Activated T-cell treated with anti-CD3 and anti-CD28 coated beads for 24 hours (primary cell): Measurements from ENCODE around the gene ZKSCAN5.
"Not testable (repeated sequence)": the region's sequence is repeated elsewhere in the genome, so short reads cannot be mapped to it uniquely, and the experiment has no call there.

ENCODE experiments used
- DNase-seq: peaks from one replicate; pipeline ENCODE4 v3.0.0-alpha.2; 2020; ENCODE audit warnings: low read depth

ZKSCAN5 gene

DNA sequence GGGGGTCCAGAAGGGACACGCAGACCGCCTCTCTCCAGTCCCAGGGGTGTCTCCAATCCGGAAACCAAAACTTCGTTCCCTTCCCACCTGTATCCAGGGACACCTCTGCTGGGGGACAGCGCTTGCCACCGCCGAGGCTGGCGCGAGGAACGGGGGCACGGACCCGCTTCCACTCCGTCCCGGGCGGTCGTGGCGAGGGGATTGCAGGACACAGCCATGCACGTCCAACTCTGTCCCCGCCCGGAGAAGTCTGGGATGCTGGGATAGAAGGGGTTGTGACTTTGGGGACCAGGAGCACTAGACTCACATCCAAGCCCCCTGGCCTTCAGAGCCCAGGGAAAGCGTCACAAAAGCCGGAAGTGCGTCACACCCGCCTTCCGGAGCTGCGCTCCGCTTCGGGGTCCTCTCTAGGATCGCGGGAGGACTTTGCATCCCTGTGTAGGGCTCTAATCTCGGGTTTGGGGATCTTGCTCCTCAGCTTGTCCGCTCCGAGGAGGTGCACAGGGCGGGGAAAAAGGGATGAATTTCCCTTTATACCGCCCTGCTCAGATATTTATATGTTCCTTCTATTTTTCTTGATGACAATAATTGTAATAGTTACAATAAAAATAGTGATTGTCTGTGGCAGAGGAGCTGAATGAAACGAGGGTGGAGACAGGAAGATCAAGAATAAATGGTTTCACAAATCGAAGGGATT lies 47.5 kb downstream of the ZKSCAN5 start, which contains the start of gene FAM200A:
FAM200A (minus strand) TSS at position 348 of the 697 bp plus-strand sequence. CDS start 3,707 bp downstream, outside the sequence.
- DNase-seq = peak; percentile 76

DNA sequence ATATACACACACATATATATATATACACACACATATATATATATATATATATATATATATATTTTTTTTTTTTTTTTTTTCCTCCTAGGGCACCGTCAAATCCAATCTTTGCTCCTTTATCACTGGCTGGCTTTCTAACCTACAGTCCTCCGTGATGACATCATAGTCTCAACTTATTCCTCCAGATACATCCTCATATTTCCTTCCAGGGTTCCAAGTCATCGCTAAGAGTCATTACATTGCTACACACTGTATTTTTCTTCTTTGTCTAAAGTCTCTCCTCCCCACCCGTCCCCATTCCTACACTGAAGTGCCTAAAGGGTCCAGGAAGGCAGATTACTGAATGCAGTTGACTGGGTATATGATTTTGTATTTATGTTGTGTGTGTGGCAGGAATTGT lies 48.6 kb downstream of the ZKSCAN5 start:
- no peak for DNase-seq

DNA sequence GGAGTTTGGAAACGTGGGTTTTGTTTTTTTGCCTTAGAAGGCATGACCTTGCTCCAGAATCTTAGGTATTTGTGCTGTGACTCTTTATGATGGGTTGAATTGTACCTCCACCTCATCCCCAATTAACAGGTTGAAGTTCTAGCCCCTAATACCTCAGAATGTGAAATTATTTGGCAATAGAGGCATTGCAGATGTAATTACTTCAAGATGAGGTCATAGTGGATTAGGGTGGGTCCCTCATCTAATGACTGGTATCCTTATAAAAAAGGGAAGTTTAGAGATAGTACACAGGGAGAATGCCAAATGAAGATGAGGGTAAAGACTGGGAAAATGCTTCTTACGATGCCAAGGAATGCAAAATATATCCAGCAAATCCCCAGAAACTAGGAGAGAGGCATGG lies 50.5 kb downstream of the ZKSCAN5 start:
- DNase-seq = no peak

DNA sequence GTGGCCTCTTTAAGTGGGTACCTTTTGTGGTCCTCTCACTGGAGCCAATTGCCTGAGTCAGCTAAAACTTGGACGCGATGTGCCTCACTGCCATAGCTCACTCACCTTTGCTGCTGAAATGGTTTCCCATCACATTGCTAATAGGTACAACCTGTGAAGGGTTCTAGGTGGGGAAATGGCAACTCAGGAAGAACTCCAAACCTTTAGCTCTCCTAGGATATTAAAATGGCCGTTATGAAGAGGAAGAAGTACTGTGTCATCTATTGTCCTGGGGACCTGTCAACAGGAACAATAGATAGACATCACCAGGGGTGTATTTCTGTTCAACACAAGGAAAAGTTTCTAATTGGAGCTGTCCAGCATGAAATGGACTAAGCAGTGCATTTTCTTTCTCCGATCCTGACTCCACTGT lies 52.7 kb downstream of the ZKSCAN5 start:
- DNase-seq = no peak

DNA sequence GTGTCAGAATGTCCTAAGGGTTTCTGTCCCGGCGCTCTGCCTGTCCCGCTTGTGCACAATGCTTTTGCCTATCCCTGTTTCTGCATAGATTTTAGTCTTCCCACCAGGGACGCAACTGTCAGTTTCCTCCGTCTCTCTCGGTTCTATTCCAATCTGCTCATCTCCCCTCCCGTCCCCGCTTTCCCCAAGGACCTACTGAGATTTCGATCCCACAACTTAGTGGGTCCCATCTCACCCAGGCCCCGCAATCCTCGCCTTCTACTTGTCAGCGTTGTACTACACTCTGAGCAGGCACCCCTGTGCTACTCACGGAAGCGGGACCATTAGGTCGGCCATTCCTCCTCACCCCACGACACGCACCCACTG lies 53.5 kb downstream of the ZKSCAN5 start:
- DNase-seq = no peak

DNA sequence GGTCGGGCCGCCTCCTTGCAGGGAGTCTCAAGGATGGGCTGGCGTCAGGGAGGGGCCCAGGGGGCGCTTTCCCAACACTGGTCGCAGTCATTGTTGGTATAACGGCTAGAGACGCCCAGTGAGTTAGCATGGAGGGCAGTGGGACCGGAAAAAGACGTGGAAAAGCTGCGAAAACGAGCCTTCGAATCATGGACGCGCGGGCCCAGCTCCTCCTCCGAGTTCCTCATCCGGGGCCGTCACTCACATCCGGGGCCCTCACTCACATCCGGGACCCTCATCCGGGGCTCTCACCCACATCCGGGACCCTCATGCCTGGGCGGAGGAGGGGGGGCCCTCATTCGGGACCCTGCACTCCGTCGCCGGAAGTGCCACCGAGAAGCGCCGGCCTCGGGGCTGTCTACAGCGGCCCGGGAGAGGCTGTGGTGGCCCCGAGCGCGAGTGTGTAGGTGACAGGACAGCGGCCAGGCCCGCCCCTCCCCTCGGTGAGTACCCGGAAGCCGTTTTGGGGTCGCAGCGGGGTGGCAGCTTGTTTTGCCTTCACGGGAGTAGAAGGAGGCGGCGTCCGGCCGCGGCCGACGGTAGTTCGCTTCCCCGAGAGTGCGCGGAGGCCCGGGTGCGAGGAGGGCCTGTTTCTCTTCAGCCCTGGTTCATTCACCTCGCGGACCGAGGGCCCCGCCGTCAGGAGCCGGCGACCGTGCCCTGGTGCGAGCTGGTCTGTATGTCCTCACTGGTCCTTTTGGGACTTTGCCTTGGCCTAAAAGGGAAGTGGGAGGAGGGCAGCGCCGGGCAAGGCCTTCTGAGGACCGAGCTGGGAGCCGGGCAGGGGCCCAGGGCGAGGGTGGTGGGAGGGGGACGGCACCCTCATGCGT lies 54.1 kb downstream of the ZKSCAN5 start, which contains the start of gene ZNF655:
ZNF655 (plus strand) TSS at position 337 of the 869 bp plus-strand sequence. CDS start 1,918 bp downstream, outside the sequence.
- peak; percentile 85 for DNase-seq

DNA sequence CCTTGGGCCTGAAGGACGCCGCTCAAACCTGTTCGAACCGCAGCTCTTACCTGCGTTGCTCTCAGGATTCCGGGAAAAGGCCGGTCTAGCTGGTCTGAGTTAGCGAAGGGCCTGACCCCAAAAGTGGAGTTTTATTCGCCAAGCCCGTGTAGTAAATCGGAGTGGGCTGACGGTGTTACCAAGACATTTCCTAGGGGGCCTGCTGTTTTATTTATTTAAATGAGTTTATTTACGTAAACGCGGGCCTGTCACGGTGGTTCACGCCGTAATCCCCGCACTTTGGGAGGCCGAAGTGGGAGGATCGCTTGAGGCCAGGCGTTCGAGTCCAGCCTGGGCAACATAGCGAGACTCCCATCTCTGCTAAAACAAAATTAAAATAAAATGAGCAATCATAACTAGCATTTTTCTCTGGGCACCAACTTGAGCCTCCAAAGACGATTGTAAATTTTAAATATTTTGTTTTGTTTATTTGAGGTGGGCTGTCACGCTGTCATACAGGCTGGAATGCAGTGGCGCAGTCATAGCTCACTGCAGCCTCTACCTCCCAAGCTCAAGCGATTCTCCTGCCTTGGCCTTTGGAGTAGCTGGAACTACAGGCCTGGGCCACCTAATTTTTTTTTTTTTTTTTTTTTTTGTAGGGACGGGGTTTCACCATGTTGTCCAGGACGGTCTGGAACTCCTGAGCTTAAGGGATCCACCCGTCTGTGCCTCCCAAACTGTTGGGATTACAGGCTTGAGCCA lies 54.9 kb downstream of the ZKSCAN5 start:
- DNase-seq = peak; percentile 4

DNA sequence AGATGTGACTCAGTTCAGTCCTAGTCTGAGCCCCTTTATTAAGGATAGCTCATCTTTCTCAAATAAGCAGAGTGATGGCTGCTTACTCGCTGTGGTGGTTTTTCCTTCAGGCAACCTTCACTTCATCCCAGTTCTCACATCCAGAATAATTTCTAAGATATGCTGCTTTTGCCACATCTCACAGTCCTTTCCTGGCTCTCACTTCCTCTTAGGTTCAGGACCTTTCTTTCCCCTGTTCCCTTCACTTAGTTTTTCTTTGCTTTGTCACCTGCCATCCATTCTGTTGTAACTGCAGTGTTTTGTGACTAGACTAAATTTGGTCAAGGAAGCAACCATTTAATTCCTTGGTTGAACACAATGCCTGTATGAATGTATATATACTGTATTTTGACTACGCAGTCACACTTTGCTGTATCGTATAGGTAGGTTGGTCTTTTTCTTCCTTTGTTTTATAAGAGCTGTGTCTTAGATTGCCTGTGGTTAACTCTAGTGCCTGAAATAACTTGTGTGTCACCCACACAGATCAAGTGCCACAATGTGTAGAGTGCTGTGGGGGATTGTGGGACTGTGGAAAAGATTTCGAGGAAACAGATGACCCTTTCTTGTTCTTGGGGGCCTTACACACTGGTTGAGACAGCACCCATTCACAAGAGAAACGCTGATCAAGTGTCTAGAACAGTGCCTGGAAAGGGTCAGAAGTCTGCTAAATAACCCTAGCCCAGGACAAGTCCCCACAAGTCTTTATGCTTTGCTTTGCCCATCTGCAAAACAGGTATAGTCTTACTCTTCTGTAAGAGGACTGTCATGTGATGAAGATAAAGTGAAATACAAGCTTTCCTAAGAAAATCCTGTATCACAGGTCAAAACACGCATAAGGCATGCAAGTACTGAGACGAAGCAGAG lies 56.6 kb downstream of the ZKSCAN5 start:
- no peak for DNase-seq

DNA sequence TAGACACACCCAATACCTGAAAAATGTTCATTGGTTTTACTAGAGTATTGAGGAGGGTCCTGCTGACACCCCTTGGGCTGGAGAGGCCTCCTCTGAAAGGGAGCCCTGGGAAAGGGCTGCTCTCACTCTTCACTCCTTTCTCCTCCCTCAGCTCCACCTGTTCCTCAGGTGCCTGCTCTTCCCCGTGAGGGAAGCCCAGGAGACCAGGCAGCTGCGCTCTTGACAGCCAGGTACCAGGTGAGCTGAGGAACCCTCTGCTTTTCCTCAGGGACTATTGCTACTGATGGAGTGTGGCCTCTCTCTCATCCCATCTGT lies 57.2 kb downstream of the ZKSCAN5 start:
- no peak for DNase-seq

DNA sequence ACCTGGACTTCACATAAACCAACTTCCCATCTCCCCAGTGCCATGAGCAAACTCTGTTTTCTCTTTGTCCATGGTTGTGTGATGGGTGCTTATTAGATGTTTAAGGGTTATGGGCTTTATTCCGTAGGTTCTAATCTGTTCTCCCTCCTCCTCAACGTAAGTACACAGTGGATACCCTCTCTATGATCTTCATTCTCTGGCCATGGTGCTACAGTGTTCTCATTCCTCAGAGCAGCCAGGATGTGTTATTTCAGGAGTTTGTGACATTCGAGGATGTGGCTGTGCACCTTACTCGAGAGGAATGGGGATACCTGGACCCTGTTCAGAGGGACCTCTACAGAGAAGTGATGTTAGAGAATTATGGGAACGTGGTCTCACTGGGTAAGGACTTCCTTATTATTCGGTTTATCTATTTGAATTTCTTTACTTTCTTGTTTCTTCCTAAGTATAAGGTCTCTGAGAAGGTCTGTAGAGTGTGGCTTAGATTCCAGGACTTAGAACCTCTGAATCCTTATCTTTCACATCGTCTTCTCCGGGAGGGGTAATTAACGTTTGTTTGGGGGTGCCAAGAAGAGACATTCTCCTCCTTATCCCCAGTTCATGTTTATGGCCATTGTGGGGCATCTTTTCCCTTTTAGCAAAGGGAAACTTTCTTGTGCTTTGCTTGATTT lies 57.8 kb downstream of the ZKSCAN5 start:
- no peak for DNase-seq

DNA sequence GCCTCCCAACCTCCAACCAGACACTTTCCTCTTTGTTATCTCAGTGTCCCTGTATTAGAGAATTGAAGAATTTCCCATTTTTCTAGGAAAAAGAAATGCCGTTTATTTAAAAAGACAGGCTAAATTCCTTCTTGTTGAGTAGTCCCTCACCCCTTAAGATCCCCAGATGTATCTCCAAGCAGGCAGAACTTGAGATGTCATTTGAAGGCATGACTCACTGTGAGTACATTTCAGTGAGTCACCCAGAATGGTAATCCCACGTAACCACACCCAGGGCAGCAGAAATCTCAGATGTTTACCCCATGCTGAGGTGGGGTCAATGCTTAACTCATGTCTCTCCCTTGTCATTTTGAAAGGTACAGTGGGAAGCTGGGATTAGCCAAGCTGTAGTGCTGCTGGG lies 58.4 kb downstream of the ZKSCAN5 start:
- DNase-seq = peak; percentile 38

DNA sequence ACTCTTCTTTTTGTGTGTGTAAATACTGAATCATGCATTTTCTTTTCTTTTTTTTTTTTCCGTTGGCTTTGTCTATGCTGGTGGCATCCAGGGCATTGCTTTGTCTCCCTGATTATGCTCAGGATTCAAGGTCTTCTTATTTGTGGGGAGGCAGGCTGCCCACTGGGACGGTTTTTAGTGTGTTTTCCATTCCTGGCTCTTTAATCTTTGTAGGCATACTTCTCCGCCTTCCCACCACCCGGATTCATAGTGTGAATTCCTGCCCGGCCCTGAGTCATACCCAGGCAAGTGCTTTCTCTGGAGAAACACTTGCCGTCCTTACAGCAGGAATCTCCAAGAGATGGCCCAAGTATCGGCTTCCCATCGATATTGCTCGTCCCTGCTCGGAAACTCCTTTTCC lies 59.2 kb downstream of the ZKSCAN5 start:
- no peak for DNase-seq

DNA sequence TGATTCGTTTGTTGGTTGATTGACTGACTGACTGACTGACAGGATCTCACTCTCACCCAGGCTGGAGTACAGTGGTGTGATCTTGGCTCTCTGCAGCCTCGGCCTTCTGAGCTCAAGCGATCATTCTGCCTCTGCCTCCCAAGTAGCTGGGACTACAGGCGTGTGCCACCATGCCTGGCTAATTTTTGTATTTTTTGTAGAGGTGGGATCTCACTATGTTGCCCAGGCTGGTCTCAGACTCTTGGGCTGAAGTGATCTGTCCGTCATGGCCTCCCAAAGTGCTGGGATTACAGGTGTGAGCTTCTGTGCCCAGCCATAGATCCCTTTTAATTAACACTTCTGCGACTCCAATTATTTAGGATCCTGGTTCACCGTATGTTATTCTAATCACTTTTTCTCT lies 64.3 kb downstream of the ZKSCAN5 start:
- DNase-seq = not testable (repeated sequence)

DNA sequence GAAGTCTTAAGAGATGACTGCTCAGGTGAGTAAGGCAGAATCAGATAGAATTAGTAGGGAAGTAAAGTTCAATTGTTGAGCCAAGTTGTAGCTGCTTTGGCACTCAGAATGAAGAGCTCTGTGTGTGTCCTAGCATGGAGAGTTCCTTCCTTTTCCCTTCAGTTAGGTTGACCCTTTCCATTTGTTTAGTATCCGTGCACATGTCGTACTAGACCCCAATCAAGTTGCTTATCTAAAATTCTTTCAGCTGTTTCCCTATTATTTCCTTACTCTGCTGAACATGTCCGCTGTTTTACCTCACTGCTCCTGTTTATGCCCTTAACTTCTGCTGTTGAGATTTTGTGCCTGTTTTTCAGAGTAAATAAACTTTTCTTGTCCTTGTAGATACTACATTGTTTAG lies 67.3 kb downstream of the ZKSCAN5 start:
- DNase-seq = no peak

DNA sequence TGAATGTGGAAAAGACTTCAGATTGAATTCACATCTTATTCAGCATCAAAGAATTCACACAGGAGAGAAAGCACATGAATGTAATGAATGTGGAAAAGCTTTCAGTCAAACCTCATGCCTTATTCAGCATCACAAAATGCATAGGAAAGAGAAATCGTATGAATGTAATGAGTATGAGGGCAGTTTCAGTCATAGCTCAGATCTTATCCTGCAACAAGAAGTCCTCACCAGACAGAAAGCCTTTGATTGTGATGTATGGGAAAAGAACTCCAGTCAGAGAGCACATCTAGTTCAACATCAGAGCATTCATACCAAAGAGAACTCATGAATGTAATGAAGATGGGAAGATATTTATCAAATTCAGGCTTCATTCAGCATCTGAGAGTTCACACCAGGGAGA lies 68.8 kb downstream of the ZKSCAN5 start:
- DNase-seq = no peak

DNA sequence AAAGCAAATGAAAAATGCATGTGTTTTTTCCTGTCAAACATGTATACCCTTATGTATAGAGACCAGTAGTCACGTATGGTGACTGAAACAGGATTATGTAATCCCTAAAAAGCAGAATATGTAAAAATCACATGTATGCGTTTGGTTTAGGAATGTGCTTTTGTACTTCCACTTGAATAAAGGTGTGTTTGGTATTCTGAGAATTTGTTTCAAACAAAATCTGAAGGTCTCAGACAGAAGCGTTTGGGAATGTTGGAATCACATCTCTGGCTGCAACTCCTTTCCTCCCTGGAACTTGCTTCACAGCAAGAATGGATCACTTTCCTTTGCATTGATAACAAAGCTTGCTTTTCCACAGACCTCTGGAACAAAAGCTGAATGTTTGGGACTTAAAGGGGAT lies 71.8 kb downstream of the ZKSCAN5 start:
- DNase-seq = no peak

DNA sequence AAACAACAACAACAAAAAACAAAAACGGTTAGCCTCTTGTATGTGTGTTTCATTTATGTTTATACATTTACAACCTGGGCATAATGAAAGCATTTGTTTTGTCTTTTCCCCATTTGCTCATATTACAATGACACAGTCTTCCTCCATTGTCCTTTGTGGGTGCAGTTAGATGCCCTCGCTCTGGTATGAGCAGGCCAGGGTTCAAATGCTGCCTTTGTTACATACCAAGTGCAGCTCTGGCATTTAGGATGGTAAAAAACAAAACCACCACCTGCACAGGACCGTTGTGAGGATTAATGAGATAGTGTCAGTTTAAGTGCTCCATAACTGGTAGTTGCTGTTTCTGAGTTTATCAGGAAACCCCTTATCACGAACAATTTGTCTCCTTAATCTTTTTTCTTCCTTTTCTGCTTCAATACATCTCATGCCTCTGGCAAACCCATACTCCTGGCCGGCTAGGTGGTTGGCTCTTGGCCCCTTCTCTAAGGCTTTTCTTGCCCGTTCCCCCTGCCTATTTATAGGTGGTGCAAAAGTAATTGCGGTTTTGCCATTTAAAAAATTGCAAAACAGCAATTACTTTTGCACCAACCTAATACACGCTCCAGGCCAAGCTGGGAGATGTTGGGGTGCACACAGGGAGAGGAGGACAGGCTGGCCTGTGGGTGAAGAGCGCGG lies 75.0 kb downstream of the ZKSCAN5 start:
- no peak for DNase-seq

DNA sequence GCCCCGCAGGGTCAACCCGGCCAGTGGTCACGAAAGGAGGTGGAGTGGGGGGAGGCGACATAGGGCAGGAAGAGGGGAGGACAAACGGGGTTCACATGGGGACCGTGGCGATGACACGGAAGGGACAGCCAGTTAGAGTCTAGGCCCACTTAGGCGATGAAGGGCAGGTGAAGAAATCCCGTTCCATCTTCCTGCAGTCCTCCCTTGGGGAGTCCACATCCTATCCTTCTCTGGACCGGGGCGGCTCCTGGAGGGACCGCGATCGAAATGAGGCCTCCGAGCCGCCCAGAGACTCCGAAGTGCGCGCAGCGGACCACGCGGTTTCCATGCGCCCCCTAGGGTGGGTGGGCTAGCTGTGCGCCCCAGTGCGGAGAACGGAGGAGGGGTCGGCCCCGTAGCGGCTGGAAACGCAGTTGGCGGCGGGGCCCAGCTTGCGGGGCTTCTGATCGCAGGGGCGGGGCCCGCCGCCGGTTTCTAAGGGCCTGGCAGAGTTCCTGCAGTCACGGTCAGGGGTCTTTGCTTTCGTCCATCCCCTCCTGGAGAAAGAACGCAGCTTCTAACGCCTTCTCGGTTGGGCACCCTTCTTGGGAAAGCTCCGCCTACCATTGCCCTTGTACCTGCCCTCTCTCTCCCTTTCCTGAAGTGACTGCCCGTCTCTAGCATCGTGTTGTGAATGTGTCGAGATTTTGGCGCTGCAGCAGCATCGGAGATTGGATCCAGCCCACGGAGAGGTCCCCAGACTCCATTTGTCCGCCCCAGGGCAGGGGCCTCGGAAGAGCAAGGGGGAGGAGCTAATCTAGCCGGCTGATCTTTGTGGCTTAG lies 75.7 kb downstream of the ZKSCAN5 start:
- DNase-seq = peak; percentile 26

DNA sequence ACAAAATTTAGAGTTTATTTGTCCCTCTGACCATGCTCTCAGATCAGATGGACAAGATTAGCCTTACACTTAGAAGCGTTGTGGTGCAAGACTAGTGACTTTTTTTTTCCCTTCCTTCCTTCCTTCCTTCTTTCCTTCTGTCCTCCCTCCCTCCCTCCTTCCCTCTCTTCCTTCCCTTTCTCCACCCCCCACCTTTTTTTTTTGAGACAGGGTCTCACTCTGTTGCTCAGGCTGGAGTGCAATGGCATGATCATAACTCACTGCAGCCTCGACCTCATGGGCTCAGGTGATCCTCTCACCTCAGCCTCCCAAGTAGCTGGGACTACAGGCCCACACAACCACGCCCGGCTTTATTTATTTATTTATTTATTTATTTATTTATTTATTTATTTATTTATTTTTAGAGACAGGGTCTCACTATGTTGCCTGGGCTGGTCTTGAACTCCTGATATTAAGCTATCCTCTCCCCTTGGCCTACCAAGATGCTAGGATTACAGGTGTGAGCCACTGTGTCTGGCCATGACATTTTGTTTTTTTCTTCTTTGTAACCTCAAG lies 76.4 kb downstream of the ZKSCAN5 start:
- DNase-seq = not testable (repeated sequence)
